Tibial artery (tissue), 4 donors: Measurements from ENCODE around the gene ITPR1.

Experiments
- DNase-seq, 2 donors: peaks; one replicate each; pipeline ENCODE4 v3.0.0-alpha.2; 2019
- H3K27ac ChIP-seq, 2 donors: fragments of 200-600 bp; sonication (generic) in 1 of 2; 1 replicate in 1 of 2; 2 replicates in 1 of 2; pipeline ENCODE4 v1.5.1; 2018 to 2019; ENCODE audit warnings: mild to moderate bottlenecking in 1 of 2
- H3K27me3 ChIP-seq, 2 donors: fragments of 200-600 bp; sonication (generic) in 1 of 2; one replicate each; pipeline versions ENCODE4 v1.5.1 to v1.6.0; 2016 to 2019
- H3K36me3 ChIP-seq, 3 donors: fragments of 200-600 bp; sonication (generic) in 2 of 3; one replicate each; pipeline ENCODE4 v1.5.1; 2016 to 2019; ENCODE audit warnings: mild to moderate bottlenecking in 2 of 3
- H3K4me1 ChIP-seq, 4 donors: fragments of 200-600 bp; sonication (generic) in 2 of 4; 1 replicate in 3 of 4; 2 replicates in 1 of 4; pipeline ENCODE4 v1.5.1; 2016 to 2019
- H3K4me3 ChIP-seq, 2 donors: fragments of 200-600 bp; sonication (generic) in 1 of 2; 1 replicate in 1 of 2; 2 replicates in 1 of 2; pipeline ENCODE4 v1.5.1; 2018 to 2019; ENCODE audit warnings: mild to moderate bottlenecking in 2 of 2
- H3K9me3 ChIP-seq, 3 donors: fragments of 200-600 bp; sonication (generic) in 1 of 3; one replicate each; pipeline ENCODE4 v1.5.1; 2016 to 2019
- CTCF ChIP-seq, 2 experiments: fragments of 200-600 bp in 1 of 2; fragments of 450-650 bp in 1 of 2; IDR thresholded peaks; one replicate each; pipeline ENCODE4 v1.5.1; 2017 to 2019; ENCODE audit warnings: antibody characterized with exemption in 2 of 2, mild to moderate bottlenecking in 1 of 2, moderate library complexity in 1 of 2
- intact Hi-C: fragments of 100-400 bp; cut with DNase I; formaldehyde crosslinking; loops from one replicate; pipeline ENCODE4 v1.15.0; 2023; ENCODE audit warnings: low total_unique reads

ITPR1 gene

GRCh38 chr3:4862973-4863372 is 369.8 kb downstream of the ITPR1 start:
- TF ChIP-seq CTCF (IDR thresholded peaks at IDR 0.05), result no peak
- H3K27ac ChIP-seq, result no peak overlapping the region
- no peaks in the 10 kb centered on the region for H3K27me3 ChIP-seq
- H3K4me1 ChIP-seq, result peaks cover 0 to 15% (median 12%) of the 10 kb centered on the region in 4 donors
- peaks cover 0 to 12% (median 12%) of the 10 kb centered on the region in 3 donors for H3K9me3 ChIP-seq
- no peak overlapping the region for H3K4me3 ChIP-seq
- intact Hi-C loops, result no loop called here
- no peak for DNase-seq
- peaks cover 0 to 6% (median 0%) of the 10 kb centered on the region in 3 donors for H3K36me3 ChIP-seq

- Histone ChIP-seq H3K27ac (no peak overlapping the region), H3K4me3 (no peak overlapping the region), H3K27me3 (no peaks in the 10 kb centered on the region), H3K36me3 (peaks cover 0 to 6% (median 0%) of the 10 kb centered on the region in 3 donors), H3K4me1 (peaks cover 0 to 21% (median 15%) of the 10 kb centered on the region in 4 donors), H3K9me3 (peaks cover 0 to 12% (median 12%) of the 10 kb centered on the region in 3 donors)
- intact Hi-C loops, result no loop called here
- TF ChIP-seq CTCF (IDR thresholded peaks at IDR 0.05), result no peak
- no peak for DNase-seq
Measured at GRCh38 chr3:4864503-4864902, 371.4 kb downstream of the ITPR1 start.

GRCh38 chr3:4865714-4866113 is 372.6 kb downstream of the ITPR1 start:
- no peaks in the 10 kb centered on the region for H3K27me3 ChIP-seq
- H3K4me3 ChIP-seq, result no peak overlapping the region
- peaks cover 0 to 12% (median 10%) of the 10 kb centered on the region in 3 donors for H3K9me3 ChIP-seq
- peaks cover 0 to 6% (median 0%) of the 10 kb centered on the region in 3 donors for H3K36me3 ChIP-seq
- no peak for TF ChIP-seq CTCF (IDR thresholded peaks at IDR 0.05)
- H3K27ac ChIP-seq, result no peak overlapping the region
- H3K4me1 ChIP-seq, result peaks cover 0 to 21% (median 15%) of the 10 kb centered on the region in 4 donors
- intact Hi-C loops, result no loop called here
- DNase-seq, result no peak

- peaks cover 0 to 2% (median 0%) of the 10 kb centered on the region in 3 donors for H3K9me3 ChIP-seq
- peaks cover 0 to 21% (median 15%) of the 10 kb centered on the region in 4 donors for H3K4me1 ChIP-seq
- no peak for DNase-seq
- no peaks in the 10 kb centered on the region for H3K36me3 ChIP-seq
- no peak overlapping the region for H3K4me3 ChIP-seq
- no peaks in the 10 kb centered on the region for H3K27me3 ChIP-seq
- TF ChIP-seq CTCF (IDR thresholded peaks at IDR 0.05), result no peak
- intact Hi-C loops, result no loop called here
- peak overlapping the region; percentile 91 to 98 for H3K27ac ChIP-seq
Measured at GRCh38 chr3:4866866-4867265, 373.7 kb downstream of the ITPR1 start.

GRCh38 chr3:4877173-4877787 is 384.1 kb downstream of the ITPR1 start:
- Histone ChIP-seq H3K27me3 (no peaks in the 10 kb centered on the region), H3K4me3 (no peak overlapping the region), H3K9me3 (no peaks in the 10 kb centered on the region), H3K36me3 (no peaks in the 10 kb centered on the region), H3K4me1 (no peaks in the 10 kb centered on the region), H3K27ac (no peak overlapping the region)
- intact Hi-C loops, result no loop called here
- DNase-seq, result no peak
- no peak for TF ChIP-seq CTCF (IDR thresholded peaks at IDR 0.05)
